Measurements from ENCODE around the gene TMED7. TPM values are rescaled to one million over a fixed set of nuclear protein-coding genes. Genes with fewer than 3 reads are reported as not detected.

The TMED7 gene
- total and polyA plus RNA-seq, 11 donors: 22.0 to 99.1 (median 76.4) TPM

GRCh38 chr5:115657125-115657880 lies 31.5 kb upstream of the TMED7 start:
- H3K27ac ChIP-seq: no peak overlapping the region
- H3K36me3 ChIP-seq: no peaks in the 10 kb centered on the region
- H3K4me3 ChIP-seq: no peak overlapping the region
- no peaks in the 10 kb centered on the region for H3K4me1 ChIP-seq
- TF ChIP-seq POLR2A (IDR thresholded peaks at IDR 0.05) (no peak), CTCF (IDR thresholded peaks at IDR 0.05) (no peak)
- WGBS, 4 donors: 76 to 85% (median 83%) methylated on average over 2 of the region's 2 CpGs
- no peak for DNase-seq
- peaks cover 0 to 4% (median 0%) of the 10 kb centered on the region in 9 donors for H3K27me3 ChIP-seq
- intact Hi-C loops (cut with DNase I): no loop called here
- ATAC-seq: no peak
- peaks cover 0 to 13% (median 0%) of the 10 kb centered on the region in 12 donors for H3K9me3 ChIP-seq

GRCh38 chr5:115656404-115656803 lies 30.6 kb upstream of the TMED7 start:
- no peak for TF ChIP-seq POLR2A (IDR thresholded peaks at IDR 0.05)
- TF ChIP-seq CTCF (IDR thresholded peaks at IDR 0.05): no peak
- Histone ChIP-seq H3K36me3 (no peaks in the 10 kb centered on the region), H3K27ac (no peak overlapping the region), H3K27me3 (peaks cover 0 to 4% (median 0%) of the 10 kb centered on the region in 9 donors), H3K4me3 (no peak overlapping the region), H3K4me1 (no peaks in the 10 kb centered on the region), H3K9me3 (peaks cover 0 to 13% (median 0%) of the 10 kb centered on the region in 12 donors)
- 82 to 97% (median 96%) methylated on average over 1 of the region's 1 CpG for WGBS, 4 donors
- intact Hi-C loops (cut with DNase I): no loop called here
- DNase-seq: no peak
- ATAC-seq: no peak

DNA sequence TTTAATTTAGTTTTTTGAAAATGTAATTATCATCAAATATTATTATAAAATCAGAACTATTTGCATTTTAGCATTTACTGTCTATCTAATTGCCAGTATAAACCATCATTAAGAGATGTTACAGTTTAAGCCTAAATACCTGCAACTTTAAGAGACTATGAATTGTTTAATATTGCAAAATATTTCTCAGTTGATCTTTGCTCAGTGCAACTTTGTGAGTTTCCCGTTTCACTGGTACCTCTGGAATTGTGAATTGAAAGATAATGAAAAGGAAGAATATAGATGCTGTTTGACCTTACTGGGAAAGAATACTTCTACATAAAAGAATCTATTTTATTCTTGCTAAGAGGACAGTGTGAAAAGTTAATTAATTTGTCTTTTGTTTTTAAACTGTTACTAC lies 30.2 kb upstream of the TMED7 start:
- intact Hi-C loops (cut with DNase I): no loop called here
- WGBS, 4 donors: 72 to 85% (median 76%) methylated on average over 1 of the region's 1 CpG
- ATAC-seq (no peak), DNase-seq (no peak)
- no peak overlapping the region for H3K4me3 ChIP-seq
- no peak overlapping the region for H3K27ac ChIP-seq
- peaks cover 0 to 4% (median 0%) of the 10 kb centered on the region in 9 donors for H3K27me3 ChIP-seq
- TF ChIP-seq CTCF (IDR thresholded peaks at IDR 0.05) (no peak), POLR2A (IDR thresholded peaks at IDR 0.05) (no peak)
- no peaks in the 10 kb centered on the region for H3K4me1 ChIP-seq
- H3K9me3 ChIP-seq: peaks cover 0 to 13% (median 0%) of the 10 kb centered on the region in 12 donors
- H3K36me3 ChIP-seq: no peaks in the 10 kb centered on the region

GRCh38 chr5:115649541-115649940 lies 23.7 kb upstream of the TMED7 start:
- DNase-seq (no peak), ATAC-seq (no peak)
- 89 to 96% (median 92%) methylated on average over 1 of the region's 1 CpG for WGBS, 4 donors
- Histone ChIP-seq H3K36me3 (no peaks in the 10 kb centered on the region), H3K4me1 (no peaks in the 10 kb centered on the region), H3K27ac (no peak overlapping the region), H3K4me3 (no peak overlapping the region), H3K9me3 (no peaks in the 10 kb centered on the region), H3K27me3 (peaks cover 0 to 15% (median 0%) of the 10 kb centered on the region in 9 donors)
- TF ChIP-seq CTCF (IDR thresholded peaks at IDR 0.05): no peak
- TF ChIP-seq POLR2A (IDR thresholded peaks at IDR 0.05): no peak
- intact Hi-C loops (cut with DNase I): no loop called here

Measured in heart left ventricle (tissue), 16 donors.